Measurements from ENCODE around the gene PTTG1. TPM values are rescaled to one million over a fixed set of nuclear protein-coding genes. Genes with fewer than 3 reads are reported as not detected.

PTTG1 gene
- total and polyA plus RNA-seq, 2 donors (not counting 1 experiment from before 2014, with no cell fraction given): 77.5 to 108 TPM

DNA sequence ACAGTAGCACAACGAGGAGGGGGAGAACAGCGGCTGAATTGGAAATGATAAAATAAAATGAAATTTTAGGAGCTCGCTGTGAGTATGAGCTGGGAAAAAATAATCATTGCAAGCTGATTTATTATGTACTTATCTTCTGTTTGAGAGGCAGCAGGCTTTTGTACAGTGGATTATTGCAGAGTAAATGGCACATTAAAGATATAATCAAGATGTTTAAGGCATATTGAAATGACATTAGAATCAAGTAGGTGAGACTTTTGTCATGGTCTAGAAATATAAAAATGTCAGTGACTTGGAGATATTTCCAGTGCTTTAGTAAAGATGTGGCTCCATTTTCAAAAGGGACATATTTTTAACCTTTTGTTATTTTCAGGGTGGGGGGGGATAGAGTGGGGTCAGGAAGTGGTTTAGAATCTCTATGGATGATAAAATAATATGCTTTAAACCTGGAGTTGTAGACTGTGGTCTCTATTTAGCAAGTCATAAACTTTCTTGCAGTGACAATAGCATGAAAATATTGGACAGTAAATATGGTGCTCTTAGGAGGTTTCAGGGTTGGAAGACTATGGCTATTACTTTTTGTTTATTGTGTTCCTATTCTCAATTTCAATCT, 46.8 kb downstream of the PTTG1 start:
- Histone ChIP-seq H2AFZ (ENCODE audit: low read length) (no peak overlapping the region), H3K9ac (ENCODE audit: insufficient read depth, low read length) (no peak overlapping the region), H3K79me2 (ENCODE audit: control insufficient read depth, insufficient read depth, low read length) (no peaks in the 10 kb centered on the region), H3K4me3 (replicated peaks in 1 of 4; ENCODE audit: control extremely low read depth in 1 of 4, insufficient read depth in 1 of 4, low read depth in 3 of 4, low read length in 4 of 4) (no peak overlapping the region), H3K36me3 (ENCODE audit: control insufficient read depth, insufficient read depth, low read length) (no peaks in the 10 kb centered on the region), H3K9me3 (ENCODE audit: control insufficient read depth, insufficient read depth, low read depth, low read length) (no peaks in the 10 kb centered on the region), H4K20me1 (ENCODE audit: control insufficient read depth, extremely low read depth, insufficient read depth, low read length) (no peaks in the 10 kb centered on the region), H3K4me1 (ENCODE audit: control insufficient read depth, extremely low read depth, insufficient read depth, low read length) (peaks cover 3% of the 10 kb centered on the region), H3K27ac (ENCODE audit: insufficient read depth, low read length) (no peak overlapping the region), H3K27me3 (ENCODE audit: control insufficient read depth, insufficient read depth, low read length) (no peaks in the 10 kb centered on the region), H3K4me2 (ENCODE audit: extremely low read depth, insufficient read depth, low read length) (peak overlapping the region; percentile 0)
- TF ChIP-seq EZH2 (IDR thresholded peaks at IDR 0.05; ENCODE audit: low read length, missing control alignments): no peak
- TF ChIP-seq, protein P1, sequence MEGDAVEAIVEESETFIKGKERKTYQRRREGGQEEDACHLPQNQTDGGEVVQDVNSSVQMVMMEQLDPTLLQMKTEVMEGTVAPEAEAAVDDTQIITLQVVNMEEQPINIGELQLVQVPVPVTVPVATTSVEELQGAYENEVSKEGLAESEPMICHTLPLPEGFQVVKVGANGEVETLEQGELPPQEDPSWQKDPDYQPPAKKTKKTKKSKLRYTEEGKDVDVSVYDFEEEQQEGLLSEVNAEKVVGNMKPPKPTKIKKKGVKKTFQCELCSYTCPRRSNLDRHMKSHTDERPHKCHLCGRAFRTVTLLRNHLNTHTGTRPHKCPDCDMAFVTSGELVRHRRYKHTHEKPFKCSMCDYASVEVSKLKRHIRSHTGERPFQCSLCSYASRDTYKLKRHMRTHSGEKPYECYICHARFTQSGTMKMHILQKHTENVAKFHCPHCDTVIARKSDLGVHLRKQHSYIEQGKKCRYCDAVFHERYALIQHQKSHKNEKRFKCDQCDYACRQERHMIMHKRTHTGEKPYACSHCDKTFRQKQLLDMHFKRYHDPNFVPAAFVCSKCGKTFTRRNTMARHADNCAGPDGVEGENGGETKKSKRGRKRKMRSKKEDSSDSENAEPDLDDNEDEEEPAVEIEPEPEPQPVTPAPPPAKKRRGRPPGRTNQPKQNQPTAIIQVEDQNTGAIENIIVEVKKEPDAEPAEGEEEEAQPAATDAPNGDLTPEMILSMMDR (conservative IDR thresholded peaks at IDR 0.05 in 1 of 2, IDR thresholded peaks at IDR 0.05 in 1 of 2; ENCODE audit: low read depth in 1 of 2, low read length in 2 of 2): no peak
- no peak for DNase-seq (ENCODE audit: low read depth in 2 of 2)

DNA sequence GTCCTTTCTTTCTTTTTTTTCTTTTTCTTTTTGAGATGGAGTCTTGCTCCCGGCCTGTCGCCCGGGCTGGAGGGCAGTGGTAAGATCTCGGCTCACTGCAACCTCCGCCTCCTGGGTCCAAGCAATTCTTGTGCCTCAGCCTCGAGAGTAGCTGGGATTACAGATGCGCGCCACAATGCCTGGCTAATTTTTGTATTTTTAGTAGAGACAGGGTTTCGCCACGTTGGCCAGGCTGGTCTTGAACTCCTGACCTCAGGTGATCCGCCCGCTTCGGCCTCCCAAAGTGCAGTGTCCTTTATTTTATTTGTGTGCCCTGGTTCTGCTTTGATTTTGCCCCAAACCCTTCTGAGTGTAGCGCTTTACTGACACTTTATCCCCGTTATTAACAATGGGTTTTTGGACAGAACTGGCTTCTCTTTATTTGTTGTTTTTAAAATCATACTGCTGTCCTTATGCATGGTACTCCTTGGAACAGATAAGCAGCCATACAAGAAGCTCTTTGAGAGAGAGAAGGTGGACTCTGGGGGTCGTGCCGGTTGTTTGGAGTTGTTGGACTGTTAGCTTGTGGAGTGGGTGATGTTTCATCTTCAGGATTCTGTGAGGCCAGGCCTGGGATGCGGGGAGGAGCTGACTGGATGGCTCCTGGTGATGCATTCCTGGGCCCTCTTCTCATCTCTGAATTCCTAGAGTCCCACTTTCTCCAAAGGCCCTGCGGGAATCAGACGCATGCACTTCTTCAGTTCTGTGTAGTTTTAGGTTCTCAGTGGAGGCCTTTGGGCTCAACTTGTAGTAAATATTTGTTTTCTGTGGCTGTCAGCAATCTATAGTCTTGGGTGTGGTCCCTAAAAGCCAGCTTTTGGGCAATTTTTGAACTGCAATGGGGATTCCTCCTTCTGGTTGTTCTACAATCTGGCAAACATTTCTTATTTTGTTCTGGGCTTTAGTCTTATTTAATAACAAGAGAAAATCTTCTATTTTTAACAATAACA, 47.8 kb downstream of the PTTG1 start:
- no peaks in the 10 kb centered on the region for H3K36me3 ChIP-seq (ENCODE audit: control insufficient read depth, insufficient read depth, low read length)
- DNase-seq (ENCODE audit: low read depth in 2 of 2): peak in 1 of 2 donors; percentile 18
- TF ChIP-seq EZH2 (IDR thresholded peaks at IDR 0.05; ENCODE audit: low read length, missing control alignments): no peak
- TF ChIP-seq, protein P1 (conservative IDR thresholded peaks at IDR 0.05 in 1 of 2, IDR thresholded peaks at IDR 0.05 in 1 of 2; ENCODE audit: low read depth in 1 of 2, low read length in 2 of 2): no peak

More for the DNA sequence above, 47.8 kb downstream of the PTTG1 start:
- Histone ChIP-seq H3K9ac (ENCODE audit: insufficient read depth, low read length) (no peak overlapping the region), H2AFZ (ENCODE audit: low read length) (no peak overlapping the region), H4K20me1 (ENCODE audit: control insufficient read depth, extremely low read depth, insufficient read depth, low read length) (no peaks in the 10 kb centered on the region), H3K9me3 (ENCODE audit: control insufficient read depth, insufficient read depth, low read depth, low read length) (no peaks in the 10 kb centered on the region), H3K4me1 (ENCODE audit: control insufficient read depth, extremely low read depth, insufficient read depth, low read length) (peaks cover 3% of the 10 kb centered on the region), H3K79me2 (ENCODE audit: control insufficient read depth, insufficient read depth, low read length) (no peaks in the 10 kb centered on the region), H3K27ac (ENCODE audit: insufficient read depth, low read length) (no peak overlapping the region), H3K4me2 (ENCODE audit: extremely low read depth, insufficient read depth, low read length) (no peak overlapping the region), H3K4me3 (replicated peaks in 1 of 4; ENCODE audit: control extremely low read depth in 1 of 4, insufficient read depth in 1 of 4, low read depth in 3 of 4, low read length in 4 of 4) (no peak overlapping the region), H3K27me3 (ENCODE audit: control insufficient read depth, insufficient read depth, low read length) (no peaks in the 10 kb centered on the region)

Data from fibroblast of lung (primary cell).